GM21367 (cell line): ENCODE measurements around the gene TACC2.
"Not testable (repeated sequence)": the region's sequence is repeated elsewhere in the genome, so short reads cannot be mapped to it uniquely, and the experiment has no call there.

Source experiments
- ATAC-seq: cut with Tn5 transposase; IDR thresholded peaks from one replicate; pipeline ENCODE4 v1.9.1; 2021; ENCODE audit not compliant: unreplicated experiment

TACC2 gene

GRCh38 chr10:121988361-121989324 lies at the start of gene TACC2:
Gene TACC2, plus strand, starts transcription at chr10:121989163. Its CDS starts 32,819 bp downstream, at chr10:122021982.
- ATAC-seq = no peak

GRCh38 chr10:121941532-121941931 lies 47.4 kb upstream of the TACC2 start:
- no peak for ATAC-seq

- ATAC-seq = no peak
Measured at GRCh38 chr10:121942749-121943416, 46.1 kb upstream of the TACC2 start.

- ATAC-seq = no peak
Measured at GRCh38 chr10:121947343-121948330, 41.3 kb upstream of the TACC2 start.

GRCh38 chr10:121949049-121949448 lies 39.9 kb upstream of the TACC2 start:
- ATAC-seq = no peak

- ATAC-seq = no peak
Measured at GRCh38 chr10:121949451-121949850, 39.5 kb upstream of the TACC2 start.

GRCh38 chr10:121952226-121952625 lies 36.7 kb upstream of the TACC2 start:
- no peak for ATAC-seq

- no peak for ATAC-seq
Measured at GRCh38 chr10:121956111-121957061, 32.6 kb upstream of the TACC2 start.

- no peak for ATAC-seq
Measured at GRCh38 chr10:121959671-121960070, 29.3 kb upstream of the TACC2 start.

GRCh38 chr10:121961456-121961855 lies 27.5 kb upstream of the TACC2 start:
- no peak for ATAC-seq

GRCh38 chr10:121965996-121966395 lies 23.0 kb upstream of the TACC2 start:
- no peak for ATAC-seq

- ATAC-seq = not testable (repeated sequence)
Measured at GRCh38 chr10:121969086-121969485, 19.9 kb upstream of the TACC2 start.

GRCh38 chr10:121974019-121974534 lies 14.9 kb upstream of the TACC2 start:
- ATAC-seq = peak; percentile 33

GRCh38 chr10:121974535-121975294 lies 14.2 kb upstream of the TACC2 start, which contains the start of gene NSMCE4A:
Gene NSMCE4A, minus strand, starts transcription at chr10:121975217. Its CDS starts 52 bp downstream, at chr10:121975165.
- ATAC-seq = peak; percentile 79

- no peak for ATAC-seq
Measured at GRCh38 chr10:121975295-121976086, 13.5 kb upstream of the TACC2 start.

- no peak for ATAC-seq
Measured at GRCh38 chr10:121976607-121977006, 12.4 kb upstream of the TACC2 start.

- no peak for ATAC-seq
Measured at GRCh38 chr10:121978511-121978910, 10.5 kb upstream of the TACC2 start.

- ATAC-seq = no peak
Measured at GRCh38 chr10:121981346-121981745, 7.6 kb upstream of the TACC2 start.
